ENCODE data around the gene ZNF426.
"Not testable (repeated sequence)": the region's sequence is repeated elsewhere in the genome, so short reads cannot be mapped to it uniquely, and the experiment has no call there.

The ZNF426 gene

DNA sequence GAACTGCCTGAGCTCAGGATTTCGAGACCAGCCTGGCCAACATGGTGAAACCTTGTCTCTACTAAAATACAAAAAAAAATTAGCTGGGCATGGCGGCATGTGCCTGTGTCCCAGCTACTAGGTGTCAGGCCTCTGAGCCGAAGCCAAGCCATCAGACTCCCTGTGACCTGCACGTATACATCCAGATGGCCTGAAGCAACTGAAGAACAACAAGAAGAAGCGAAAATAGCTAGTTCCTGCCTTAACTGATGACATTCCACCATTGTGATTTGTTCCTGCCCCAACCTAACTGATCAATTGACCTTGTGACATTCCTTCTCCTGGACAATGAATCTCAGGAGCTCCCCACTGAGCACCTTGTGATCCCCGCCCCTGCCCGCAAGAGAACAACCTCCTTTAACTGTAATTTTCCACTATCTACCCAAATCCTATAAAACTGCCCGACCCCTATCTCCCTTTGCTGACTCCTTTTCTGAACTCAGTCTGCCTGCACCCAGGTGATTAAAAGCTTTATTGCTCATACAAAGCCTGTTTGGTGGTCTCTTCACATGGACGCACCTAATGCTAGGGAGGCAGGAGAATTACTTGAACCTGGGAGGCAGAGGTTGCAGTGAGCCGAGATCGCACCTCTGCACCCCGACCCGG lies 43.8 kb upstream of the ZNF426 start:
- peaks cover 28% of the 10 kb centered on the region for H3K9me3 ChIP-seq (ENCODE audit: control insufficient read depth, low read length)
- H3K23ac ChIP-seq (ENCODE audit: low read length in 2 of 2); H3K4me1 ChIP-seq (ENCODE audit: control insufficient read depth, insufficient read depth, low read depth, low read length); H2BK5ac ChIP-seq (ENCODE audit: low read depth, low read length, poor library complexity, severe bottlenecking); H2AFZ ChIP-seq (ENCODE audit: low read depth, low read length); H3K14ac ChIP-seq (ENCODE audit: low read length in 2 of 2); H3K4me2 ChIP-seq (ENCODE audit: low read length, poor library complexity, severe bottlenecking); H3K18ac ChIP-seq (ENCODE audit: low read depth in 1 of 2, low read length in 2 of 2); H2BK12ac ChIP-seq (ENCODE audit: low read length in 2 of 2); H3K4me3 ChIP-seq (ENCODE audit: insufficient read depth in 1 of 2, low read depth in 1 of 2, low read length in 2 of 2); H3K27me3 ChIP-seq (ENCODE audit: control insufficient read depth in 1 of 2, insufficient read depth in 1 of 2, low read length in 2 of 2); H4K8ac ChIP-seq (ENCODE audit: low read length); H3K4ac ChIP-seq (ENCODE audit: low read depth in 1 of 2, low read length in 2 of 2); H4K91ac ChIP-seq (ENCODE audit: low read length); H3K9ac ChIP-seq (ENCODE audit: low read length); H2BK120ac ChIP-seq (ENCODE audit: low read depth, low read length); H3K79me1 ChIP-seq (replicated peaks; ENCODE audit: low read length, poor library complexity, severe bottlenecking); H3K27ac ChIP-seq (ENCODE audit: low read length, poor library complexity, severe bottlenecking); H2BK15ac ChIP-seq (ENCODE audit: low read depth, poor library complexity, severe bottlenecking); DNase-seq; H2AK5ac ChIP-seq (ENCODE audit: low read length, severe bottlenecking): not testable (repeated sequence)
- H3K36me3 ChIP-seq (ENCODE audit: control insufficient read depth in 1 of 2, insufficient read depth in 2 of 2, low read depth in 1 of 2, low read length in 2 of 2), result peaks cover 22 to 37% of the 10 kb centered on the region in 2 experiments
- 71% methylated on average over 9 of the region's 13 CpGs for WGBS

GRCh38 chr19:9580728-9581127 lies 42.3 kb upstream of the ZNF426 start:
- 81% methylated on average over 4 of the region's 5 CpGs for WGBS

DNA sequence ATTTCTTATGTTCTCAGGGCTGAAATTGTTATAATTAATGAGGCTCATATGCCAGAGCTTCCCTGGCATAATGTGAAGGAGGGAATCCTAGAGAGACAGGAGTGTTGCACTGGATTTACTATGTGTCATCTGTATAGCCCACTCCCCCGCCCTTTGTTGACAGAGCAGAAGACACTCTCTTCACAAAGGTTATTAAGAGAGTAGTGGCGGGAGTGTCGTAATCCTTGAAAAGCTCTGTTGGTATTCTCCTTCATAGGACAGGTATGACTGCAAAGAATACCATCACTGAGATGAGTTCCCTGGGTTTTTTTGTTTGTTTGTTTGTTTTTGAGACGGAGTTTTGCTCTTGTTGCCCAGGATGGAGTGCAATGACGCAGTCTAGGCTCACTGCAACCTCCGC lies 31.8 kb upstream of the ZNF426 start:
- Histone ChIP-seq H3K14ac (ENCODE audit: low read length in 2 of 2) (no peak overlapping the region), H2BK5ac (ENCODE audit: low read depth, low read length, poor library complexity, severe bottlenecking) (no peak overlapping the region), H3K18ac (ENCODE audit: low read depth in 1 of 2, low read length in 2 of 2) (no peak overlapping the region), H3K23ac (ENCODE audit: low read length in 2 of 2) (no peak overlapping the region), H4K8ac (ENCODE audit: low read length) (no peak overlapping the region), H3K36me3 (ENCODE audit: control insufficient read depth in 1 of 2, insufficient read depth in 2 of 2, low read depth in 1 of 2, low read length in 2 of 2) (peaks cover 33 to 75% of the 10 kb centered on the region in 2 experiments), H2BK12ac (ENCODE audit: low read length in 2 of 2) (no peak overlapping the region), H3K27ac (ENCODE audit: low read length, poor library complexity, severe bottlenecking) (no peak overlapping the region), H4K91ac (ENCODE audit: low read length) (no peak overlapping the region), H3K79me1 (replicated peaks; ENCODE audit: low read length, poor library complexity, severe bottlenecking) (peaks cover 5% of the 10 kb centered on the region), H2BK15ac (ENCODE audit: low read depth, poor library complexity, severe bottlenecking) (no peak overlapping the region), H3K4me3 (ENCODE audit: insufficient read depth in 1 of 2, low read depth in 1 of 2, low read length in 2 of 2) (peak overlapping the region in 1 of 2 experiments; percentile 29), H2AFZ (ENCODE audit: low read depth, low read length) (no peak overlapping the region), H2AK5ac (ENCODE audit: low read length, severe bottlenecking) (no peak overlapping the region), H3K27me3 (ENCODE audit: control insufficient read depth in 1 of 2, insufficient read depth in 1 of 2, low read length in 2 of 2) (no peaks in the 10 kb centered on the region), H3K4me1 (ENCODE audit: control insufficient read depth, insufficient read depth, low read depth, low read length) (no peaks in the 10 kb centered on the region), H3K9me3 (ENCODE audit: control insufficient read depth, low read length) (peaks cover 98% of the 10 kb centered on the region), H3K4ac (ENCODE audit: low read depth in 1 of 2, low read length in 2 of 2) (no peak overlapping the region), H3K9ac (ENCODE audit: low read length) (no peak overlapping the region), H2BK120ac (ENCODE audit: low read depth, low read length) (no peak overlapping the region), H3K4me2 (ENCODE audit: low read length, poor library complexity, severe bottlenecking) (no peak overlapping the region)
- no peak for DNase-seq
- 99% methylated on average over 6 of the region's 6 CpGs for WGBS

More at GRCh38 chr19:9580728-9581127, 42.3 kb upstream of the ZNF426 start:
- no peak overlapping the region for H3K9ac ChIP-seq (ENCODE audit: low read length)
- H2BK5ac ChIP-seq (ENCODE audit: low read depth, low read length, poor library complexity, severe bottlenecking), result no peak overlapping the region
- no peak overlapping the region for H3K4ac ChIP-seq (ENCODE audit: low read depth in 1 of 2, low read length in 2 of 2)
- H3K36me3 ChIP-seq (ENCODE audit: control insufficient read depth in 1 of 2, insufficient read depth in 2 of 2, low read depth in 1 of 2, low read length in 2 of 2), result peaks cover 25 to 39% of the 10 kb centered on the region in 2 experiments
- no peak overlapping the region for H2BK12ac ChIP-seq (ENCODE audit: low read length in 2 of 2)
- H3K18ac ChIP-seq (ENCODE audit: low read depth in 1 of 2, low read length in 2 of 2), result no peak overlapping the region
- no peak overlapping the region for H4K8ac ChIP-seq (ENCODE audit: low read length)
- no peak overlapping the region for H2AK5ac ChIP-seq (ENCODE audit: low read length, severe bottlenecking)
- no peak overlapping the region for H4K91ac ChIP-seq (ENCODE audit: low read length)
- H2BK120ac ChIP-seq (ENCODE audit: low read depth, low read length), result no peak overlapping the region
- no peak overlapping the region for H3K4me2 ChIP-seq (ENCODE audit: low read length, poor library complexity, severe bottlenecking)
- peaks cover 5% of the 10 kb centered on the region for H3K4me1 ChIP-seq (ENCODE audit: control insufficient read depth, insufficient read depth, low read depth, low read length)
- H3K79me1 ChIP-seq (replicated peaks; ENCODE audit: low read length, poor library complexity, severe bottlenecking), result no peaks in the 10 kb centered on the region
- no peak overlapping the region for H3K27ac ChIP-seq (ENCODE audit: low read length, poor library complexity, severe bottlenecking)
- H2AFZ ChIP-seq (ENCODE audit: low read depth, low read length), result no peak overlapping the region
- no peak overlapping the region for H3K23ac ChIP-seq (ENCODE audit: low read length in 2 of 2)
- no peaks in the 10 kb centered on the region for H3K27me3 ChIP-seq (ENCODE audit: control insufficient read depth in 1 of 2, insufficient read depth in 1 of 2, low read length in 2 of 2)
- DNase-seq, result no peak
- peaks cover 42% of the 10 kb centered on the region for H3K9me3 ChIP-seq (ENCODE audit: control insufficient read depth, low read length)
- no peak overlapping the region for H3K4me3 ChIP-seq (ENCODE audit: insufficient read depth in 1 of 2, low read depth in 1 of 2, low read length in 2 of 2)
- no peak overlapping the region for H2BK15ac ChIP-seq (ENCODE audit: low read depth, poor library complexity, severe bottlenecking)
- H3K14ac ChIP-seq (ENCODE audit: low read length in 2 of 2), result no peak overlapping the region

- Histone ChIP-seq H4K8ac (ENCODE audit: low read length) (no peak overlapping the region), H3K79me1 (replicated peaks; ENCODE audit: low read length, poor library complexity, severe bottlenecking) (peaks cover 23% of the 10 kb centered on the region), H3K14ac (ENCODE audit: low read length in 2 of 2) (no peak overlapping the region), H3K27me3 (ENCODE audit: control insufficient read depth in 1 of 2, insufficient read depth in 1 of 2, low read length in 2 of 2) (no peaks in the 10 kb centered on the region), H2BK5ac (ENCODE audit: low read depth, low read length, poor library complexity, severe bottlenecking) (no peak overlapping the region), H3K4me2 (ENCODE audit: low read length, poor library complexity, severe bottlenecking) (no peak overlapping the region), H2AK5ac (ENCODE audit: low read length, severe bottlenecking) (no peak overlapping the region), H3K18ac (ENCODE audit: low read depth in 1 of 2, low read length in 2 of 2) (no peak overlapping the region), H2BK12ac (ENCODE audit: low read length in 2 of 2) (no peak overlapping the region), H3K4ac (ENCODE audit: low read depth in 1 of 2, low read length in 2 of 2) (no peak overlapping the region), H2BK120ac (ENCODE audit: low read depth, low read length) (no peak overlapping the region), H3K9me3 (ENCODE audit: control insufficient read depth, low read length) (peaks cover 100% of the 10 kb centered on the region), H3K4me1 (ENCODE audit: control insufficient read depth, insufficient read depth, low read depth, low read length) (no peaks in the 10 kb centered on the region), H4K91ac (ENCODE audit: low read length) (no peak overlapping the region), H3K23ac (ENCODE audit: low read length in 2 of 2) (no peak overlapping the region), H3K4me3 (ENCODE audit: insufficient read depth in 1 of 2, low read depth in 1 of 2, low read length in 2 of 2) (peak overlapping the region in 1 of 2 experiments; percentile 63), H2AFZ (ENCODE audit: low read depth, low read length) (no peak overlapping the region), H3K27ac (ENCODE audit: low read length, poor library complexity, severe bottlenecking) (no peak overlapping the region), H2BK15ac (ENCODE audit: low read depth, poor library complexity, severe bottlenecking) (no peak overlapping the region), H3K36me3 (ENCODE audit: control insufficient read depth in 1 of 2, insufficient read depth in 2 of 2, low read depth in 1 of 2, low read length in 2 of 2) (peaks cover 48 to 91% of the 10 kb centered on the region in 2 experiments), H3K9ac (ENCODE audit: low read length) (no peak overlapping the region)
- no peak for DNase-seq
- 80% methylated on average over 1 of the region's 1 CpG for WGBS
Measured at GRCh38 chr19:9566729-9567128, 28.3 kb upstream of the ZNF426 start.
